Heart left ventricle (tissue), 13 donors: Measurements from ENCODE around the gene PNLIP.

ENCODE experiments used
- POLR2A ChIP-seq, 2 donors: fragments of 450-650 bp; IDR thresholded peaks; one replicate each; pipeline ENCODE4 v1.6.1; 2017; ENCODE audit warnings: antibody characterized with exemption in 2 of 2, mild to moderate bottlenecking in 2 of 2, moderate library complexity in 2 of 2
- TF ChIP-seq, protein P1 (sequence below), 12 donors: fragments of 200-600 bp; sonication (generic) in 4 of 12; IDR thresholded peaks; one replicate each; pipeline versions ENCODE4 v1.5.0 to v1.8.0; 2018 to 2022; ENCODE audit warnings: antibody characterized with exemption in 12 of 12, mild to moderate bottlenecking in 5 of 12
- donor health status: ischemic (EF 13 %, LVEDD 7.1; RV severe dilation, severe dysfunction).
- donor health status: DM: no; HTN: yes; CAD: no.
- donor health status: DM: no; HTN: no; CAD: no.
- donor health status: ischemic (EF 25% LVEDD 6.9; RV normal size, moderate dysfunction).
- donor health status: ischemic (EF 25% LVEDD 5.7; RV mildly dilated, moderate dysfunction).
- donor health status: ischemic (EF 35%, LVEDD 5.7; RV mildly dilated, moderate dysfunction).
- donor health status: nonischemic (EF 11% LVEDD 7.7; RV severe dilation, severe dysfunction).
- donor health status: DM: yes; HTN: yes; CAD: no.
- donor health status: PGD.
- donor health status: ischemic (EF 29% LVEDD 5.4; RV normal size, mild dysfunction).
- donor health status: nonischemic (EF 23%, LVEDD 6.1; RV moderate dilation, normal function).

DNA sequence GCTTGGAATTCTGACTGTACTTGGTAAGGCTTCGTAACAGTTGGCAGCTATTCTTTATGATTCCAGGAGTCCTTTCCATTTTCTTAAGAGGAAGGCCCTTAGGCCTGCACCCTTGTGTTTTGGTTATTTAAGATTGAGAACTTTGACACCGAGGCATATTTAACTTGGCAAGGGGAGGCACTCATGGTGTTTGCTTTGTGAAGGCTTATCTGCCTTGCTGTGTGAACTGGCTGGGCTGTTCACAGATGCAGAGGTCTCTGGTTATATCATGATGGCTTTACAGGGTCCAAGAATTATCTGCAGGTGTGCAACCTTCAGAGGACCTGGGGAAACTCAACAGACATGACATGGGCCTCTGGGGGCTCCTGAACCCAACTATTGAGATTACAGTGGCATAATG lies 44.2 kb downstream of the PNLIP start:
- TF ChIP-seq, protein P1, sequence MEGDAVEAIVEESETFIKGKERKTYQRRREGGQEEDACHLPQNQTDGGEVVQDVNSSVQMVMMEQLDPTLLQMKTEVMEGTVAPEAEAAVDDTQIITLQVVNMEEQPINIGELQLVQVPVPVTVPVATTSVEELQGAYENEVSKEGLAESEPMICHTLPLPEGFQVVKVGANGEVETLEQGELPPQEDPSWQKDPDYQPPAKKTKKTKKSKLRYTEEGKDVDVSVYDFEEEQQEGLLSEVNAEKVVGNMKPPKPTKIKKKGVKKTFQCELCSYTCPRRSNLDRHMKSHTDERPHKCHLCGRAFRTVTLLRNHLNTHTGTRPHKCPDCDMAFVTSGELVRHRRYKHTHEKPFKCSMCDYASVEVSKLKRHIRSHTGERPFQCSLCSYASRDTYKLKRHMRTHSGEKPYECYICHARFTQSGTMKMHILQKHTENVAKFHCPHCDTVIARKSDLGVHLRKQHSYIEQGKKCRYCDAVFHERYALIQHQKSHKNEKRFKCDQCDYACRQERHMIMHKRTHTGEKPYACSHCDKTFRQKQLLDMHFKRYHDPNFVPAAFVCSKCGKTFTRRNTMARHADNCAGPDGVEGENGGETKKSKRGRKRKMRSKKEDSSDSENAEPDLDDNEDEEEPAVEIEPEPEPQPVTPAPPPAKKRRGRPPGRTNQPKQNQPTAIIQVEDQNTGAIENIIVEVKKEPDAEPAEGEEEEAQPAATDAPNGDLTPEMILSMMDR (IDR thresholded peaks at IDR 0.05), result no peak
- TF ChIP-seq POLR2A (IDR thresholded peaks at IDR 0.05), result no peak
